Ishikawa (cell line): Measurements from ENCODE around the gene SLC39A9.

ENCODE experiments used
- CREB1 ChIP-seq: IDR thresholded peaks from 2 replicates; pipeline ENCODE4 v1.6.1; 2012; ENCODE audit warnings: low read depth
- EP300 ChIP-seq: IDR thresholded peaks from 2 replicates; pipeline ENCODE4 v1.6.1; 2012; ENCODE audit warnings: borderline replicate concordance
- FOXM1 ChIP-seq: IDR thresholded peaks from 2 replicates; pipeline ENCODE4 v1.6.1; 2012; ENCODE audit warnings: low read depth, borderline replicate concordance
- NFIC ChIP-seq: IDR thresholded peaks from 2 replicates; pipeline ENCODE4 v1.6.1; 2012
- RAD21 ChIP-seq: IDR thresholded peaks from 2 replicates; pipeline ENCODE4 v1.6.1; 2012; ENCODE audit warnings: low read depth
- REST ChIP-seq: IDR thresholded peaks from 2 replicates; pipeline ENCODE4 v1.6.1; 2012; ENCODE audit warnings: low read depth, mild to moderate bottlenecking
- TAF1 ChIP-seq: IDR thresholded peaks from 2 replicates; pipeline ENCODE4 v1.6.1; 2012; ENCODE audit warnings: low read depth, mild to moderate bottlenecking
- TCF12 ChIP-seq: IDR thresholded peaks from 2 replicates; pipeline ENCODE4 v1.6.1; 2012; ENCODE audit warnings: low read depth
- YY1 ChIP-seq: IDR thresholded peaks from 2 replicates; pipeline ENCODE4 v1.6.1; 2012; ENCODE audit warnings: low read depth
- ZBTB7A ChIP-seq: IDR thresholded peaks from 2 replicates; pipeline ENCODE4 v1.6.1; 2012; ENCODE audit warnings: low read depth
- TF ChIP-seq, protein P1 (sequence below): IDR thresholded peaks from 2 replicates; pipeline ENCODE4 v1.6.1; 2012

- TF ChIP-seq EP300, result no peak
- TF ChIP-seq RAD21, result peak; percentile 79
- TF ChIP-seq CREB1, result peak; percentile 44; the same call in 1 of the 2 replicates
- no peak for TF ChIP-seq ZBTB7A
- no peak for TF ChIP-seq TAF1
- TF ChIP-seq YY1, result no peak
- TF ChIP-seq FOXM1, result no peak
- TF ChIP-seq NFIC, result no peak
- no peak for TF ChIP-seq REST
- TF ChIP-seq TCF12, result no peak
- TF ChIP-seq, protein P1, sequence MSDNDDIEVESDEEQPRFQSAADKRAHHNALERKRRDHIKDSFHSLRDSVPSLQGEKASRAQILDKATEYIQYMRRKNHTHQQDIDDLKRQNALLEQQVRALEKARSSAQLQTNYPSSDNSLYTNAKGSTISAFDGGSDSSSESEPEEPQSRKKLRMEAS, result no peak
Observed at GRCh38 chr14:69460093-69460701, 61.7 kb downstream of the SLC39A9 start.
